ENCODE data around the gene IMPACT.

The IMPACT gene

DNA sequence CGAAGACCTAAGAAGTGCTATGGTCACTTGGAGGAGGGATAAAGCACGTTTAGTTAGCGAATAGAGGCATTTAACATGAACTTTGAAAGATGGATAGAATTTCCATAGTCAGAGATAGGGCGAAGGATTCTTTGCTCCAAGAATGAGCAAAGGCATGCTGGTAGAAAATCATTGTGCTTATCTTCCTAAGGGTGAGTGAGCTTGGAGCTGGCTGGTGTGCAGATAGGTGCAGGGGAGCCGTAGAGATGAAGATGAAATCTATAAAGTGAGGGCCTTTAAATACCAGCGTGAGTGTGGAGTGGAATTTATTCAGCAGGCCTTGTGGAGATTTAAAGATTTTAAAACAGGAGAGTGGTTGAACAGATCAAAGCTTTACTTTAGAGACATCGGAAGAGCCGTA lies 35.5 kb downstream of the IMPACT start:
- no peak overlapping the region for H3K4me2 ChIP-seq (ENCODE audit: low read length)

DNA sequence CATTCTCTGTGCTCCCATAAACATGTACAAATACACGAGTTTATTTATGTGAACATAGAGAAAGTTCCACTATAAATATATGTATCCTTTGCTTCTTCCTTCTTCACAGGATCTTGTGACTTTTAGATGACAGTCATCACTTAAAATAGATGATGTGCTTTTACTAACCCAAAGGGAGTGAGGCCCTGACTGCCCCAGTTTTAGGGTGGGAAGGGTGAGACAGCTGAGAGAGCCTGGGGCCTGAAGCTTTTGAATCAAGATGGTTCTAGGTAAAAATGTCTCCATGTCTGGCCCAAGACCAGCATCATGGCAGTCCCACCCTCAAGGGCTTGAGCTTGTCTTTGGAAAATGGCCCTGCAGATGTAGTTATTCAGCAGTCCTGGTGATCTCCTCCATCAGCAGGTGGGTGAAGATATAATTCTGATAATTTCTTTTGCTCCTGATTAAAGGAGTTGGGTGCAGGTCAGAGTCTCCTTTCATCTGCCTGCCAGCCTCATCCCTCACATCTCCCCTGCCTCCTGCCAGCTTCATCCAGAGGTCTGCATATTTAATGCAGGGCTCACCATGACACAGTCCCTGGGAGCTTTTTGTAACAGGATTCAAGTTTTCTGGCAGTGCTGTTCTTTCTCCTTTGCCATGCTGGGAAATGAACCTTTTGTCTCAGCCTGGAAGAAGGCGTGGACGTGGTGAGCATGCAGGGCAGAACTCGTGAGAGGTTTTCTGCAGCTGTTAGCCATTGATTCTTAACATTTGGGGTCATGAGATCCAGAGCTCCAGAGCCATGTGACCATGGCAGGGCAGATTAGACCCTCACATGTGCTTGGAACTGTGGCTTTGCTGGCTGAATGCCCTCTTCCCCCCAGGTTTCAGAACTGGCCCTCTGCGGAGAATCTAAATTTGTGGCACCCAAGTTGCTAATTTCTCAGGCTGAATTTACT lies 36.6 kb downstream of the IMPACT start:
- Histone ChIP-seq H3K4me3 (ENCODE audit: low read length) (no peak overlapping the region), H3K4me1 (ENCODE audit: control insufficient read depth, low read length) (no peaks in the 10 kb centered on the region), H3K27ac (ENCODE audit: low read depth, low read length) (no peak overlapping the region), H3F3A (ENCODE audit: control insufficient read depth, insufficient read depth) (no peaks in the 10 kb centered on the region), H3K36me3 (ENCODE audit: control insufficient read depth, low read length) (no peaks in the 10 kb centered on the region), H3K9me2 (replicated peaks; ENCODE audit: control insufficient read depth, low read length) (no peaks in the 10 kb centered on the region), H3K9me3 (ENCODE audit: control insufficient read depth, insufficient read depth, low read length) (no peaks in the 10 kb centered on the region), H3K4me2 (ENCODE audit: low read length) (no peak overlapping the region), H3K79me2 (ENCODE audit: control insufficient read depth, low read length) (no peaks in the 10 kb centered on the region), H4K20me1 (ENCODE audit: control insufficient read depth, insufficient read depth, low read depth, low read length) (no peaks in the 10 kb centered on the region), H3K27me3 (ENCODE audit: control insufficient read depth, low read length) (no peaks in the 10 kb centered on the region)
- TF ChIP-seq EZH2phosphoT487 (IDR thresholded peaks at IDR 0.05; ENCODE audit: borderline replicate concordance, low read length): no peak
- TF ChIP-seq, protein P1, sequence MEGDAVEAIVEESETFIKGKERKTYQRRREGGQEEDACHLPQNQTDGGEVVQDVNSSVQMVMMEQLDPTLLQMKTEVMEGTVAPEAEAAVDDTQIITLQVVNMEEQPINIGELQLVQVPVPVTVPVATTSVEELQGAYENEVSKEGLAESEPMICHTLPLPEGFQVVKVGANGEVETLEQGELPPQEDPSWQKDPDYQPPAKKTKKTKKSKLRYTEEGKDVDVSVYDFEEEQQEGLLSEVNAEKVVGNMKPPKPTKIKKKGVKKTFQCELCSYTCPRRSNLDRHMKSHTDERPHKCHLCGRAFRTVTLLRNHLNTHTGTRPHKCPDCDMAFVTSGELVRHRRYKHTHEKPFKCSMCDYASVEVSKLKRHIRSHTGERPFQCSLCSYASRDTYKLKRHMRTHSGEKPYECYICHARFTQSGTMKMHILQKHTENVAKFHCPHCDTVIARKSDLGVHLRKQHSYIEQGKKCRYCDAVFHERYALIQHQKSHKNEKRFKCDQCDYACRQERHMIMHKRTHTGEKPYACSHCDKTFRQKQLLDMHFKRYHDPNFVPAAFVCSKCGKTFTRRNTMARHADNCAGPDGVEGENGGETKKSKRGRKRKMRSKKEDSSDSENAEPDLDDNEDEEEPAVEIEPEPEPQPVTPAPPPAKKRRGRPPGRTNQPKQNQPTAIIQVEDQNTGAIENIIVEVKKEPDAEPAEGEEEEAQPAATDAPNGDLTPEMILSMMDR (IDR thresholded peaks at IDR 0.05; ENCODE audit: low read depth, low read length, poor library complexity, severe bottlenecking): no peak

More for the DNA sequence above, 35.5 kb downstream of the IMPACT start:
- Histone ChIP-seq H3K27me3 (ENCODE audit: control insufficient read depth, low read length) (no peaks in the 10 kb centered on the region), H3K9me2 (replicated peaks; ENCODE audit: control insufficient read depth, low read length) (no peaks in the 10 kb centered on the region), H3F3A (ENCODE audit: control insufficient read depth, insufficient read depth) (no peaks in the 10 kb centered on the region), H3K9me3 (ENCODE audit: control insufficient read depth, insufficient read depth, low read length) (no peaks in the 10 kb centered on the region), H3K36me3 (ENCODE audit: control insufficient read depth, low read length) (no peaks in the 10 kb centered on the region), H3K4me3 (ENCODE audit: low read length) (no peak overlapping the region), H3K79me2 (ENCODE audit: control insufficient read depth, low read length) (no peaks in the 10 kb centered on the region), H4K20me1 (ENCODE audit: control insufficient read depth, insufficient read depth, low read depth, low read length) (no peaks in the 10 kb centered on the region), H3K27ac (ENCODE audit: low read depth, low read length) (no peak overlapping the region), H3K4me1 (ENCODE audit: control insufficient read depth, low read length) (no peaks in the 10 kb centered on the region)
- TF ChIP-seq, protein P1 (IDR thresholded peaks at IDR 0.05; ENCODE audit: low read depth, low read length, poor library complexity, severe bottlenecking): no peak
- no peak for TF ChIP-seq EZH2phosphoT487 (IDR thresholded peaks at IDR 0.05; ENCODE audit: borderline replicate concordance, low read length)

GRCh38 chr18:24465486-24465885 lies 39.0 kb downstream of the IMPACT start:
- TF ChIP-seq EZH2phosphoT487 (IDR thresholded peaks at IDR 0.05; ENCODE audit: borderline replicate concordance, low read length): no peak
- TF ChIP-seq, protein P1 (IDR thresholded peaks at IDR 0.05; ENCODE audit: low read depth, low read length, poor library complexity, severe bottlenecking): no peak
- Histone ChIP-seq H3K27me3 (ENCODE audit: control insufficient read depth, low read length) (no peaks in the 10 kb centered on the region), H3K9me2 (replicated peaks; ENCODE audit: control insufficient read depth, low read length) (no peaks in the 10 kb centered on the region), H3K4me3 (ENCODE audit: low read length) (no peak overlapping the region), H4K20me1 (ENCODE audit: control insufficient read depth, insufficient read depth, low read depth, low read length) (no peaks in the 10 kb centered on the region), H3K4me1 (ENCODE audit: control insufficient read depth, low read length) (no peaks in the 10 kb centered on the region), H3K9me3 (ENCODE audit: control insufficient read depth, insufficient read depth, low read length) (no peaks in the 10 kb centered on the region), H3K79me2 (ENCODE audit: control insufficient read depth, low read length) (no peaks in the 10 kb centered on the region), H3K4me2 (ENCODE audit: low read length) (no peak overlapping the region), H3K27ac (ENCODE audit: low read depth, low read length) (no peak overlapping the region), H3K36me3 (ENCODE audit: control insufficient read depth, low read length) (no peaks in the 10 kb centered on the region), H3F3A (ENCODE audit: control insufficient read depth, insufficient read depth) (no peaks in the 10 kb centered on the region)

Measured in DOHH2 (cell line).